Epithelial cell of proximal tubule (primary cell): ENCODE data around the gene NME7. TPM values are rescaled to one million over a fixed set of nuclear protein-coding genes. Genes with fewer than 3 reads are reported as not detected.
"Not testable (repeated sequence)": the region's sequence is repeated elsewhere in the genome, so short reads cannot be mapped to it uniquely, and the experiment has no call there.

Experiments
- DNase-seq: peaks from one replicate; pipeline ENCODE4 v3.0.0-alpha.2; 2011; ENCODE audit warnings: low read depth
- H3K4me3 ChIP-seq: 2 replicates; pipeline ENCODE4 v1.5.1; 2011; ENCODE audit warnings: low read depth, mild to moderate bottlenecking, low read length
- CTCF ChIP-seq: conservative IDR thresholded peaks from 2 replicates; pipeline ENCODE4 v1.5.1; 2012; ENCODE audit warnings: low read depth, mild to moderate bottlenecking, low read length
- total RNA-seq: library from RNA; depleted of rRNA; stranded (reverse); fragments of >200 nt; gene quantifications from 2 replicates; pipeline ENCODE4 v1.2.3, GENCODE V29; 2015

The NME7 gene
- total RNA-seq, 1 donor from 2014 or later: 50.9 TPM

- H3K4me3 ChIP-seq: no peak overlapping the region
- no peak for DNase-seq
- TF ChIP-seq CTCF: no peak
Measured at GRCh38 chr1:169186106-169186505, 181.5 kb downstream of the NME7 start.

DNA sequence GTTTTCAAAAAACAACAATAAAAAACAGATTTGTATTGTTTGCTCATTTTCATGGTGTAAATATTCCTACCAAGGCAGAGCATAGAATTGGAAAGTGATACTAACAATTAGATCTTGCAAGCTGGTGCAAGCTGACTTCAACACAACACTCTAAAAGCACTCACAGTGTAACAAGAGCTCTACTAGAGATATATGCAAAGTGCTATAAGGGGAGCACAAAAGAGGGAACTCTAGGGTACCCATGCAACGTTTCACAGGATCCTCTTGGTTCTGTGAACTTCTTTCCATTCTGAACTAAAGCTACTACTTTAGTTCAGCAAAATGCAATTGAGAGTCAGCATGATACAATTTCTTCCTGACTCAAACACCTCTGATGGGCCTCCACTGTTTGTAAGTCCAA, 182.8 kb downstream of the NME7 start:
- no peak for TF ChIP-seq CTCF
- no peak for DNase-seq
- H3K4me3 ChIP-seq: no peak overlapping the region

DNA sequence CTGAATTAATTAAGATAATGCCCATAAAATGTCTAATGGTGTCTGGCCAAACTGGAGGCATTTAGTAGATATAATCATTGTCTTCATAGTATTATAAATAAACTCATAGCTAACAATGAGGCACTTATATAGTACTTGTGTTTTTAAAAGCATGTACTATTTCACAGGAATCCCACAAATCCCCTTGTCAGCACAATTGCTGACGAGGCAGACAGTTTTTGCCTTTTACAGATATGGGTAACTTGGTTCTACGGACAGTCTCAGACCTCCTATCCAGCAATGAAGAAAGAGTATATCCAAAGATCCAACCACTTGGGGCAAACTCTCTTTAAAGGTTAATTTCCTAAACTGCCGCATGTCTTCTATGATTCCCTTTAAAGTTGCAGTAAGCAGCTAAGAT, 187.4 kb downstream of the NME7 start:
- no peak for DNase-seq
- TF ChIP-seq CTCF: no peak
- no peak overlapping the region for H3K4me3 ChIP-seq

GRCh38 chr1:169179431-169179830, 188.2 kb downstream of the NME7 start:
- H3K4me3 ChIP-seq, DNase-seq: not testable (repeated sequence)

DNA sequence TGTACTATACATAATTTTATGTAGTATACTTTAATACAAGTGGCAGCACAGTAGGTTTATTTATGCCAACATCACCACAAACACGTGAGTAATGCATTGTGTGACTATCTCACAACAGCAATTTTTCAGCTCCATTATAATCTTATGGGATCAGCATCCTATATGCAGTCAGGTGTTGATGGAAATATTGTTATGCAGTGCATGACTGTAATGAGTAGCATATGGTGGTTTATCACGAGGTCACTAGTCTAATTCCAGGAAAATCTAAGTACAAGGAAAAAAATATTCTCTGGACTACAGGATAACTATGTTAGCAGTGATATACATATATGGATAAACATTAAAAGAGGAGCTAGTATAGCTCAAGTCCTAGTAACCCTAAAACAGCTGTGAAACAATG, 192.1 kb downstream of the NME7 start:
- DNase-seq: no peak
- no peak for TF ChIP-seq CTCF
- no peak overlapping the region for H3K4me3 ChIP-seq

- no peak for TF ChIP-seq CTCF
- no peak for DNase-seq
- H3K4me3 ChIP-seq: no peak overlapping the region
Measured at GRCh38 chr1:169163059-169163458, 204.5 kb downstream of the NME7 start.

- no peak for DNase-seq
- TF ChIP-seq CTCF: no peak
Measured at GRCh38 chr1:169161496-169162194, 206.0 kb downstream of the NME7 start.

More at GRCh38 chr1:169161496-169162194, 206.0 kb downstream of the NME7 start:
- no peak overlapping the region for H3K4me3 ChIP-seq
